ENCODE results near the gene SPIB.

- TF ChIP-seq CTCF (IDR thresholded peaks at IDR 0.05) (no peak), POLR2A (IDR thresholded peaks at IDR 0.05) (no peak)
Measured at GRCh38 chr19:50434525-50434924, 15.8 kb downstream of the SPIB start.

All from heart left ventricle (tissue), 13 donors.